Measurements from ENCODE around the gene TAF11.

GRCh38 chr6:34877259-34877658 lies 10.6 kb downstream of the TAF11 start:
- TF ChIP-seq CTCF (IDR thresholded peaks at IDR 0.05): no peak
- no peak for TF ChIP-seq ZFX (IDR thresholded peaks at IDR 0.05; ENCODE audit: borderline replicate concordance)
